HepG2 (cell line): ENCODE measurements around the gene ANXA7. TPM values are rescaled to one million over a fixed set of nuclear protein-coding genes. Genes with fewer than 3 reads are reported as not detected.

Experiments used
- ARNT2 ChIP-seq: sonication (generic); formaldehyde crosslinking; IDR thresholded peaks from 2 replicates; pipeline ENCODE4 v1.8.0; 2022; ENCODE audit warnings: mild to moderate bottlenecking, low read depth, missing genetic modification reagents, moderate library complexity
- CSRNP1 ChIP-seq: sonication (generic); formaldehyde crosslinking; IDR thresholded peaks from 2 replicates; pipeline ENCODE4 v1.8.1; 2023; ENCODE audit warnings: mild to moderate bottlenecking, missing genetic modification reagents
- DR1 ChIP-seq: sonication (generic); formaldehyde crosslinking; IDR thresholded peaks from 2 replicates; pipeline ENCODE4 v1.8.0; 2021; ENCODE audit warnings: mild to moderate bottlenecking, missing genetic modification reagents, inconsistent platforms
- MXD3 ChIP-seq: IDR thresholded peaks from 2 replicates; pipeline ENCODE4 v1.6.1; 2016; ENCODE audit warnings: mild to moderate bottlenecking, missing biosample characterization, missing genetic modification reagents
- NRL ChIP-seq: sonication (generic); formaldehyde crosslinking; IDR thresholded peaks from 2 replicates; pipeline ENCODE4 v1.5.0; 2020; ENCODE audit warnings: missing genetic modification reagents, mild to moderate bottlenecking, moderate library complexity, borderline replicate concordance
- PHF8 ChIP-seq: sonication (generic); formaldehyde crosslinking; IDR thresholded peaks from 2 replicates; pipeline ENCODE4 v1.5.0; 2020; ENCODE audit warnings: missing genetic modification reagents
- POGZ ChIP-seq: sonication (generic); formaldehyde crosslinking; IDR thresholded peaks from 2 replicates; pipeline ENCODE4 v1.4.0; 2020; ENCODE audit warnings: mild to moderate bottlenecking, missing genetic modification reagents
- ZBTB40 ChIP-seq, 2 experiments: fragments of 450-650 bp in 1 of 2; sonication (generic) in 1 of 2; formaldehyde crosslinking in 1 of 2; IDR thresholded peaks; 2 replicates each; pipeline versions ENCODE4 v1.6.1 to v1.8.0; 2016 to 2022; ENCODE audit warnings: antibody characterized with exemption in 1 of 2, mild to moderate bottlenecking in 1 of 2, missing genetic modification reagents in 1 of 2
- ZFP90 ChIP-seq: sonication (generic); formaldehyde crosslinking; IDR thresholded peaks from 2 replicates; pipeline ENCODE4 v1.8.0; 2022; ENCODE audit warnings: missing genetic modification reagents, mild to moderate bottlenecking, inconsistent platforms, borderline replicate concordance
- ZFX ChIP-seq: sonication (generic); formaldehyde crosslinking; IDR thresholded peaks from 2 replicates; pipeline ENCODE4 v1.4.0; 2020; ENCODE audit warnings: mild to moderate bottlenecking, low read depth, missing genetic modification reagents, moderate library complexity
- ZNF280B ChIP-seq: sonication (generic); formaldehyde crosslinking; IDR thresholded peaks from 2 replicates; pipeline ENCODE4 v1.5.0; 2020; ENCODE audit warnings: missing genetic modification reagents, mild to moderate bottlenecking, borderline replicate concordance
- ZNF501 ChIP-seq: sonication (generic); formaldehyde crosslinking; IDR thresholded peaks from 2 replicates; pipeline ENCODE4 v1.5.1; 2020; ENCODE audit warnings: mild to moderate bottlenecking, moderate library complexity, missing genetic modification reagents
- ZNF556 ChIP-seq: sonication (generic); formaldehyde crosslinking; IDR thresholded peaks from 2 replicates; pipeline ENCODE4 v1.4.0; 2020; ENCODE audit warnings: mild to moderate bottlenecking, missing genetic modification reagents, borderline replicate concordance
- ZNF709 ChIP-seq: sonication (generic); formaldehyde crosslinking; IDR thresholded peaks from 2 replicates; pipeline ENCODE4 v1.5.0; 2020; ENCODE audit warnings: mild to moderate bottlenecking, missing genetic modification reagents
- polyA plus RNA-seq, 8 experiments: library from polyadenylated mRNA; depleted of rRNA in 3 of 8; stranded (reverse) in 7 of 8; unstranded in 1 of 8; fragments of >200 nt; fragmentation: Illumina TruSeq in 4 of 8; extraction: Trizol in 4 of 8; gene quantifications; 2 replicates each; pipeline versions ENCODE4 v1.2.1 to v1.2.3, GENCODE V29; 2011 to 2016; ENCODE audit warnings: low read depth in 4 of 8, missing spikeins in 1 of 8, mixed read lengths in 1 of 8; ENCODE audit not compliant: insufficient read depth in 1 of 8
- total RNA-seq, 5 experiments: library from RNA; depleted of rRNA; stranded (reverse); fragments of >200 nt; fragmentation: Illumina TruSeq; extraction: Trizol; gene quantifications; 2 replicates each; pipeline ENCODE4 v1.2.3, GENCODE V29; 2016; ENCODE audit warnings: low read depth in 1 of 5

ANXA7 gene
- total and polyA plus RNA-seq, 2 of the 13 experiments (the other 11 are each of a cell fraction or from before 2014, with no cell fraction given): 54.8 to 89.0 TPM

- TF ChIP-seq ZNF709 (CRISPR knock-in tag) (0 out of 2 replicates have a peak, but pooled peaks have one; percentile 34), CSRNP1 (CRISPR knock-in tag) (peak; percentile 20; the same call in 1 of the 2 replicates), ZFX (CRISPR knock-in tag) (peak; percentile 62), DR1 (CRISPR knock-in tag) (peak; percentile 62; the same call in 1 of the 2 replicates), PHF8 (CRISPR knock-in tag) (peak; percentile 79), ZNF280B (CRISPR knock-in tag) (peak; percentile 53; the same call in 1 of the 2 replicates), ZBTB40 (IDR thresholded peaks at IDR 0.05) (no peak), ZBTB40 (CRISPR knock-in tag; IDR thresholded peaks at IDR 0.05) (peak; percentile 58), NRL (CRISPR knock-in tag) (peak; percentile 74; the same call in 1 of the 2 replicates), MXD3 (0 out of 2 replicates have a peak, but pooled peaks have one; percentile 39), ZNF556 (CRISPR knock-in tag) (no peak), ARNT2 (peak; percentile 19; the same call in 1 of the 2 replicates), POGZ (CRISPR knock-in tag) (peak; percentile 58), ZFP90 (no peak), ZNF501 (CRISPR knock-in tag) (peak; percentile 83)
Measured at GRCh38 chr10:73358331-73359279, 55.3 kb downstream of the ANXA7 start, which contains the start of gene CFAP70 (continued).
